ENCODE data around the gene ACOX3. TPM values are rescaled to one million over a fixed set of nuclear protein-coding genes. Genes with fewer than 3 reads are reported as not detected.

ACOX3 gene
- total and polyA plus RNA-seq, 2 donors, result 8.7 to 18.1 TPM

GRCh38 chr4:8377103-8378075, 63.1 kb downstream of the ACOX3 start:
- Histone ChIP-seq H3K4me1 (ENCODE audit: control insufficient read depth in 2 of 2, insufficient read depth in 2 of 2, low read length in 2 of 2) (no peaks in the 10 kb centered on the region), H3K9me3 (ENCODE audit: control insufficient read depth in 2 of 2, insufficient read depth in 1 of 2, low read length in 1 of 2) (no peaks in the 10 kb centered on the region), H3K4me3 (ENCODE audit: low read length in 2 of 2) (no peak overlapping the region), H3K27ac (ENCODE audit: low read depth in 1 of 2, low read length in 1 of 2) (no peak overlapping the region), H3K36me3 (ENCODE audit: control insufficient read depth in 2 of 2, insufficient read depth in 2 of 2, low read length in 1 of 2) (peaks cover 0 to 9% of the 10 kb centered on the region in 2 donors), H3K27me3 (ENCODE audit: control insufficient read depth in 2 of 2, insufficient read depth in 1 of 2, low read length in 1 of 2) (no peaks in the 10 kb centered on the region)
- no peak for DNase-seq (ENCODE audit: low read depth in 6 of 9, low spot score in 9 of 9)
- WGBS, result 97% methylated on average over 39 of the region's 39 CpGs

GRCh38 chr4:8376361-8377102, 64.0 kb downstream of the ACOX3 start:
- Histone ChIP-seq H3K27me3 (ENCODE audit: control insufficient read depth in 2 of 2, insufficient read depth in 1 of 2, low read length in 1 of 2) (no peaks in the 10 kb centered on the region), H3K36me3 (ENCODE audit: control insufficient read depth in 2 of 2, insufficient read depth in 2 of 2, low read length in 1 of 2) (peaks cover 0 to 9% of the 10 kb centered on the region in 2 donors), H3K4me1 (ENCODE audit: control insufficient read depth in 2 of 2, insufficient read depth in 2 of 2, low read length in 2 of 2) (no peaks in the 10 kb centered on the region), H3K4me3 (ENCODE audit: low read length in 2 of 2) (no peak overlapping the region), H3K27ac (ENCODE audit: low read depth in 1 of 2, low read length in 1 of 2) (no peak overlapping the region), H3K9me3 (ENCODE audit: control insufficient read depth in 2 of 2, insufficient read depth in 1 of 2, low read length in 1 of 2) (no peaks in the 10 kb centered on the region)
- WGBS, result 93% methylated on average over 20 of the region's 20 CpGs
- DNase-seq (ENCODE audit: low read depth in 6 of 9, low spot score in 9 of 9), result no peak

- DNase-seq (ENCODE audit: low read depth in 6 of 9, low spot score in 9 of 9), result no peak
- WGBS, result 97% methylated on average over 49 of the region's 49 CpGs
- Histone ChIP-seq H3K9me3 (ENCODE audit: control insufficient read depth in 2 of 2, insufficient read depth in 1 of 2, low read length in 1 of 2) (no peaks in the 10 kb centered on the region), H3K4me3 (ENCODE audit: low read length in 2 of 2) (no peak overlapping the region), H3K27me3 (ENCODE audit: control insufficient read depth in 2 of 2, insufficient read depth in 1 of 2, low read length in 1 of 2) (no peaks in the 10 kb centered on the region), H3K4me1 (ENCODE audit: control insufficient read depth in 2 of 2, insufficient read depth in 2 of 2, low read length in 2 of 2) (no peaks in the 10 kb centered on the region), H3K27ac (ENCODE audit: low read depth in 1 of 2, low read length in 1 of 2) (no peak overlapping the region), H3K36me3 (ENCODE audit: control insufficient read depth in 2 of 2, insufficient read depth in 2 of 2, low read length in 1 of 2) (peaks cover 0 to 9% of the 10 kb centered on the region in 2 donors)
Measured at GRCh38 chr4:8374851-8375649, 65.5 kb downstream of the ACOX3 start.

GRCh38 chr4:8373973-8374545, 66.5 kb downstream of the ACOX3 start:
- no peak overlapping the region for H3K4me3 ChIP-seq (ENCODE audit: low read length in 2 of 2)

GRCh38 chr4:8373270-8373972, 67.1 kb downstream of the ACOX3 start:
- Histone ChIP-seq H3K27me3 (ENCODE audit: control insufficient read depth in 2 of 2, insufficient read depth in 1 of 2, low read length in 1 of 2) (no peaks in the 10 kb centered on the region), H3K27ac (ENCODE audit: low read depth in 1 of 2, low read length in 1 of 2) (no peak overlapping the region), H3K4me1 (ENCODE audit: control insufficient read depth in 2 of 2, insufficient read depth in 2 of 2, low read length in 2 of 2) (no peaks in the 10 kb centered on the region), H3K9me3 (ENCODE audit: control insufficient read depth in 2 of 2, insufficient read depth in 1 of 2, low read length in 1 of 2) (no peaks in the 10 kb centered on the region), H3K36me3 (ENCODE audit: control insufficient read depth in 2 of 2, insufficient read depth in 2 of 2, low read length in 1 of 2) (peaks cover 0 to 3% of the 10 kb centered on the region in 2 donors), H3K4me3 (ENCODE audit: low read length in 2 of 2) (no peak overlapping the region)
- DNase-seq (ENCODE audit: low read depth in 6 of 9, low spot score in 9 of 9), result no peak
- WGBS, result 96% methylated on average over 32 of the region's 32 CpGs

More at GRCh38 chr4:8373973-8374545, 66.5 kb downstream of the ACOX3 start:
- H3K27me3 ChIP-seq (ENCODE audit: control insufficient read depth in 2 of 2, insufficient read depth in 1 of 2, low read length in 1 of 2), result no peaks in the 10 kb centered on the region
- DNase-seq (ENCODE audit: low read depth in 6 of 9, low spot score in 9 of 9), result no peak
- H3K27ac ChIP-seq (ENCODE audit: low read depth in 1 of 2, low read length in 1 of 2), result no peak overlapping the region
- no peaks in the 10 kb centered on the region for H3K4me1 ChIP-seq (ENCODE audit: control insufficient read depth in 2 of 2, insufficient read depth in 2 of 2, low read length in 2 of 2)
- H3K9me3 ChIP-seq (ENCODE audit: control insufficient read depth in 2 of 2, insufficient read depth in 1 of 2, low read length in 1 of 2), result no peaks in the 10 kb centered on the region
- WGBS, result 91% methylated on average over 13 of the region's 13 CpGs
- H3K36me3 ChIP-seq (ENCODE audit: control insufficient read depth in 2 of 2, insufficient read depth in 2 of 2, low read length in 1 of 2), result peaks cover 0 to 5% of the 10 kb centered on the region in 2 donors

GRCh38 chr4:8372506-8372905, 68.0 kb downstream of the ACOX3 start:
- Histone ChIP-seq H3K27ac (ENCODE audit: low read depth in 1 of 2, low read length in 1 of 2) (no peak overlapping the region), H3K4me3 (ENCODE audit: low read length in 2 of 2) (no peak overlapping the region), H3K9me3 (ENCODE audit: control insufficient read depth in 2 of 2, insufficient read depth in 1 of 2, low read length in 1 of 2) (no peaks in the 10 kb centered on the region), H3K36me3 (ENCODE audit: control insufficient read depth in 2 of 2, insufficient read depth in 2 of 2, low read length in 1 of 2) (peaks cover 0 to 3% of the 10 kb centered on the region in 2 donors), H3K27me3 (ENCODE audit: control insufficient read depth in 2 of 2, insufficient read depth in 1 of 2, low read length in 1 of 2) (no peaks in the 10 kb centered on the region), H3K4me1 (ENCODE audit: control insufficient read depth in 2 of 2, insufficient read depth in 2 of 2, low read length in 2 of 2) (no peaks in the 10 kb centered on the region)
- DNase-seq (ENCODE audit: low read depth in 6 of 9, low spot score in 9 of 9), result no peak
- WGBS, result 96% methylated on average over 13 of the region's 13 CpGs

- no peaks in the 10 kb centered on the region for H3K4me1 ChIP-seq (ENCODE audit: control insufficient read depth in 2 of 2, insufficient read depth in 2 of 2, low read length in 2 of 2)
- no peak overlapping the region for H3K27ac ChIP-seq (ENCODE audit: low read depth in 1 of 2, low read length in 1 of 2)
- peaks cover 0 to 3% of the 10 kb centered on the region in 2 donors for H3K36me3 ChIP-seq (ENCODE audit: control insufficient read depth in 2 of 2, insufficient read depth in 2 of 2, low read length in 1 of 2)
- WGBS, result 98% methylated on average over 20 of the region's 20 CpGs
- DNase-seq (ENCODE audit: low read depth in 6 of 9, low spot score in 9 of 9), result no peak
- H3K9me3 ChIP-seq (ENCODE audit: control insufficient read depth in 2 of 2, insufficient read depth in 1 of 2, low read length in 1 of 2), result no peaks in the 10 kb centered on the region
- H3K4me3 ChIP-seq (ENCODE audit: low read length in 2 of 2), result no peak overlapping the region
- no peaks in the 10 kb centered on the region for H3K27me3 ChIP-seq (ENCODE audit: control insufficient read depth in 2 of 2, insufficient read depth in 1 of 2, low read length in 1 of 2)
Measured at GRCh38 chr4:8371596-8371995, 68.9 kb downstream of the ACOX3 start.

All from thymus (tissue), 11 donors.